ENCODE measurements around the gene HHLA2.

GRCh38 chr3:108329947-108330346, 33.6 kb downstream of the HHLA2 start:
- TF ChIP-seq CTCF (IDR thresholded peaks at IDR 0.05) (no peak), POLR2A (IDR thresholded peaks at IDR 0.05) (no peak)

All from body of pancreas (tissue), 4 donors.